Liver (tissue), 3 donors: ENCODE measurements around the gene DYRK1B.

Source experiments
- ATF3 ChIP-seq: IDR thresholded peaks from 2 replicates; pipeline ENCODE4 v1.6.1; 2016; ENCODE audit warnings: antibody characterized with exemption
- CTCF ChIP-seq: fragments of 150-350 bp; IDR thresholded peaks from 2 replicates; pipeline ENCODE4 v1.5.1; 2017; ENCODE audit warnings: improper control_type of control experiment, low read depth, low read length; ENCODE audit not compliant: missing input control
- GABPA ChIP-seq, 2 donors: IDR thresholded peaks in 1 of 2; conservative IDR thresholded peaks in 1 of 2; 2 replicates each; pipeline ENCODE4 v1.6.1; 2016; ENCODE audit warnings: antibody characterized with exemption in 2 of 2, mild to moderate bottlenecking in 1 of 2, moderate library complexity in 1 of 2
- HNF4G ChIP-seq: IDR thresholded peaks from 2 replicates; pipeline ENCODE4 v1.6.1; 2016; ENCODE audit warnings: antibody characterized with exemption
- JUND ChIP-seq, 2 donors: IDR thresholded peaks; 2 replicates each; pipeline ENCODE4 v1.6.1; 2016; ENCODE audit warnings: antibody characterized with exemption in 2 of 2
- MAX ChIP-seq: IDR thresholded peaks from 2 replicates; pipeline ENCODE4 v1.6.1; 2016; ENCODE audit warnings: antibody characterized with exemption
- RAD21 ChIP-seq, 2 donors: IDR thresholded peaks; 2 replicates each; pipeline ENCODE4 v1.6.1; 2016; ENCODE audit warnings: antibody characterized with exemption in 2 of 2, mild to moderate bottlenecking in 2 of 2
- YY1 ChIP-seq: IDR thresholded peaks from 2 replicates; pipeline ENCODE4 v1.6.1; 2016; ENCODE audit warnings: antibody characterized with exemption, mild to moderate bottlenecking
- donor health status: healthy.
- donor health status: healthy.

GRCh38 chr19:39813264-39813993 is 20.5 kb downstream of the DYRK1B start:
- TF ChIP-seq CTCF (no peak), MAX (no peak), YY1 (no peak), HNF4G (no peak), GABPA (IDR thresholded peaks at IDR 0.05 in 1 of 2, conservative IDR thresholded peaks at IDR 0.05 in 1 of 2) (no peak), RAD21 (IDR thresholded peaks at IDR 0.05) (no peak), ATF3 (no peak), JUND (IDR thresholded peaks at IDR 0.05) (no peak)
